Activated CD4-positive, alpha-beta T cell treated with anti-CD3 and anti-CD28 coated beads, Interleukin-2, amount 50 U/mL, for 16 hours (primary cell): ENCODE data around the gene COX20.

Experiments
- DNase-seq: peaks from one replicate; pipeline ENCODE4 v3.0.0-alpha.2; 2020

Gene COX20

GRCh38 chr1:244881552-244882280, 46.3 kb downstream of the COX20 start:
- no peak for DNase-seq

DNA sequence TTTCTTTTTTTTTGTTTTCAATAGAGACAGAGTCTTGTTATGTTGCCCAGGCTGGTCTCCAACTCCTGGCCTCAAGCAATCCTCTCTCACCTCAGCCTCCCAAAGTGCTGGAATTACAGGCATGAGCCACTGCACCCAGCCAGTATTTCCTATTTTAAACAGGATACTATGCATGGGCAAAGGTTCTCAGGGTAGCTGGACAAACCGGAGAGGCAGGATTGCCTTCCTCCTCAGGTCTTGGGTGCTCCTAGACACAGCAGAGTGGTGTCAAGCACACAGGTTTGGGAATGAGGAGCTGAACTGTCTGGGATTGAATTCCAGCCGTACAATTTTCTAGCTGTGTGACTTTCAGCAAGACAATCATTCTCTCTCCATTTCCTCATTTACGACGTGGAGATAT, 51.8 kb downstream of the COX20 start:
- DNase-seq = no peak

DNA sequence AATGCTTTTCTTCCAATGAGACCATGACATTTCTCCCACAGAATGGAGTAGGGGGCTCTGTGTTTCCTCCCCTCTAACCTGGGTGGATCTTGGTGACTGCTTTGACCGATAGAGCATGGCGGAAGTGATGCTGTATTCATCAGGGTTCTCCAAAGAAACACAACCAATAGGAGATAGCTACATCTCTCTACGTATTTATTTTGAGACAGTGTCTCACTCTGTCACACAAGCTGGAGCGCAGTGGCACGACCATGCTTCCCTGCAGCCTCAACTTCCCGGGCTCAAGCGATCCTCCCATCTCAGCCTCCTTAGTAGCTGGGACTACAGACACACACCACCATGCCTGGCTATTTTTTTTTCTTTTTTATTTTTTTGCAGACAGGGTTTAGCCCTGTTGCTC, 58.4 kb downstream of the COX20 start:
- DNase-seq = no peak
